ENCODE results near the gene SCLT1.

- TF ChIP-seq CTCF (IDR thresholded peaks at IDR 0.05) (no peak), YY1 (IDR thresholded peaks at IDR 0.05; ENCODE audit: low read depth) (no peak), PBX3 (IDR thresholded peaks at IDR 0.05) (no peak), EP300 (IDR thresholded peaks at IDR 0.05; ENCODE audit: borderline replicate concordance in 1 of 2, low read depth in 1 of 2, low read length in 1 of 2) (no peak), TAF1 (IDR thresholded peaks at IDR 0.05; ENCODE audit: borderline replicate concordance, low read depth, low read length) (no peak), RAD21 (IDR thresholded peaks at IDR 0.05; ENCODE audit: low read length) (no peak), RFX5 (IDR thresholded peaks at IDR 0.05; ENCODE audit: low read length) (no peak), MXI1 (IDR thresholded peaks at IDR 0.05; ENCODE audit: low read depth, low read length) (no peak), REST (IDR thresholded peaks at IDR 0.05; ENCODE audit: low read depth, low read length) (no peak), ZBTB33 (IDR thresholded peaks at IDR 0.05; ENCODE audit: borderline replicate concordance, low read depth) (no peak), NRF1 (IDR thresholded peaks at IDR 0.05; ENCODE audit: low read depth, low read length) (no peak)
Observed at GRCh38 chr4:128855621-128856020, 237.7 kb downstream of the SCLT1 start.
